SK-N-SH (cell line): ENCODE measurements around the gene CHPF2. TPM values are rescaled to one million over a fixed set of nuclear protein-coding genes. Genes with fewer than 3 reads are reported as not detected.

Experiments used
- CTCF ChIA-PET: fragments of 300-600, 350-600 bp; formaldehyde crosslinking; extraction: SDS; loops from one replicate; lab custom pipeline; 2021; lab: Yijun Ruan, JAX
- POLR2A ChIA-PET: fragments of 350-600 bp; sonication (Branson Sonifier 250); formaldehyde crosslinking; extraction: SDS; loops from one replicate; lab custom pipeline; 2020; ENCODE audit warnings: antibody characterized with exemption, inconsistent platforms; lab: Yijun Ruan, JAX
- DNase-seq: peaks from one replicate; pipeline ENCODE4 v3.0.0; 2012
- H2AFZ ChIP-seq: fragments of 200-600 bp; sonication (generic); 2 replicates; pipeline ENCODE4 v1.8.1; 2016; ENCODE audit warnings: antibody characterized with exemption, mild to moderate bottlenecking, low read depth
- H3F3A ChIP-seq: fragments of 200-600 bp; sonication (generic); replicated peaks from 2 replicates; pipeline ENCODE3; 2016; ENCODE audit warnings: antibody characterized with exemption, mild to moderate bottlenecking; ENCODE audit not compliant: insufficient read depth
- H3K27ac ChIP-seq, 2 experiments: fragments of 200-500 bp in 1 of 2; fragments of 200-600 bp in 1 of 2; sonication (Bioruptor generic) in 1 of 2; sonication (generic), shearing (Covaris generic) in 1 of 2; 2 replicates each; pipeline versions ENCODE4 v1.5.1 to v1.6.1; 2014 to 2016; ENCODE audit warnings: low read depth in 2 of 2, inconsistent platforms in 1 of 2, low read length in 1 of 2, mild to moderate bottlenecking in 1 of 2, mixed read lengths in 1 of 2
- H3K27me3 ChIP-seq: fragments of 200-600 bp; sonication (generic), shearing (Covaris generic); 2 replicates; pipeline ENCODE4 v1.6.1; 2016; ENCODE audit warnings: mixed run types; ENCODE audit not compliant: insufficient read depth
- H3K36me3 ChIP-seq, 2 experiments: fragments of 200-500 bp in 1 of 2; fragments of 200-600 bp in 1 of 2; sonication (Bioruptor generic) in 1 of 2; sonication (generic) in 1 of 2; replicated peaks in 1 of 2; 2 replicates each; pipeline versions ENCODE3 to v1.5.1; 2014 to 2016; ENCODE audit warnings: low read length in 1 of 2, mild to moderate bottlenecking in 1 of 2; ENCODE audit not compliant: insufficient read depth in 2 of 2, control insufficient read depth in 1 of 2
- H3K4me1 ChIP-seq, 2 experiments: fragments of 200-500 bp in 1 of 2; fragments of 200-600 bp in 1 of 2; sonication (Bioruptor generic) in 1 of 2; sonication (generic), shearing (Covaris generic) in 1 of 2; 2 replicates each; pipeline versions ENCODE4 v1.5.1 to v1.6.1; 2014 to 2016; ENCODE audit warnings: low read depth in 1 of 2, low read length in 1 of 2, mixed run types in 1 of 2; ENCODE audit not compliant: insufficient read depth in 2 of 2, control insufficient read depth in 1 of 2
- H3K4me2 ChIP-seq: fragments of 200-600 bp; sonication (generic), shearing (Covaris generic); 2 replicates; pipeline ENCODE4 v1.6.1; 2017; ENCODE audit warnings: mixed run types
- H3K4me3 ChIP-seq, 2 experiments: fragments of 200-500 bp in 1 of 2; fragments of 200-600 bp in 1 of 2; sonication (Bioruptor generic) in 1 of 2; sonication (generic), shearing (Covaris generic) in 1 of 2; 2 replicates each; pipeline versions ENCODE4 v1.5.1 to v1.8.1; 2014 to 2016; ENCODE audit warnings: low read depth in 2 of 2, inconsistent platforms in 1 of 2, low read length in 1 of 2, mild to moderate bottlenecking in 1 of 2, mixed read lengths in 1 of 2, moderate library complexity in 1 of 2
- H3K79me2 ChIP-seq: fragments of 200-600 bp; sonication (generic); 2 replicates; pipeline ENCODE4 v1.8.1; 2017; ENCODE audit warnings: mild to moderate bottlenecking; ENCODE audit not compliant: insufficient read depth
- H3K9ac ChIP-seq: fragments of 200-600 bp; sonication (generic); 2 replicates; pipeline ENCODE4 v1.6.1; 2017; ENCODE audit warnings: mixed run types
- H3K9me2 ChIP-seq: fragments of 200-600 bp; sonication (generic); 2 replicates; pipeline ENCODE4 v1.6.1; 2017; ENCODE audit warnings: mixed run types
- H3K9me3 ChIP-seq: fragments of 200-600 bp; sonication (generic); 2 replicates; pipeline ENCODE4 v1.6.1; 2017; ENCODE audit warnings: mixed run types, mild to moderate bottlenecking, moderate library complexity
- H4K20me1 ChIP-seq: fragments of 200-600 bp; sonication (generic); 2 replicates; pipeline ENCODE4 v1.6.1; 2017; ENCODE audit warnings: mild to moderate bottlenecking, mixed run types; ENCODE audit not compliant: insufficient read depth
- CTCF ChIP-seq: fragments of 200-600 bp; sonication (generic); IDR thresholded peaks from 2 replicates; pipeline ENCODE4 v1.6.1; 2017; ENCODE audit warnings: antibody characterized with exemption, mild to moderate bottlenecking, moderate library complexity
- ELF1 ChIP-seq: IDR thresholded peaks from 2 replicates; pipeline ENCODE4 v1.4.0; 2012
- EZH2phosphoT487 ChIP-seq: fragments of 200-600 bp; sonication (generic); IDR thresholded peaks from 2 replicates; pipeline ENCODE4 v1.6.1; 2017; ENCODE audit warnings: low read depth, mixed run types, mild to moderate bottlenecking, antibody characterized with exemption, moderate library complexity, borderline replicate concordance
- FOSL2 ChIP-seq: IDR thresholded peaks from 2 replicates; pipeline ENCODE4 v1.4.0; 2012; ENCODE audit warnings: low read depth, mild to moderate bottlenecking, moderate library complexity, borderline replicate concordance
- FOXM1 ChIP-seq: IDR thresholded peaks from 2 replicates; pipeline ENCODE4 v1.4.0; 2012; ENCODE audit warnings: low read depth, mild to moderate bottlenecking
- GABPA ChIP-seq: IDR thresholded peaks from 2 replicates; pipeline ENCODE4 v1.4.0; 2012; ENCODE audit warnings: low read depth, mild to moderate bottlenecking
- GATA2 ChIP-seq: sonication (generic); formaldehyde crosslinking; IDR thresholded peaks from 2 replicates; pipeline ENCODE4 v1.5.0; 2020; ENCODE audit warnings: mild to moderate bottlenecking, missing genetic modification reagents
- RCOR1 ChIP-seq: fragments of 150-350 bp; IDR thresholded peaks from 2 replicates; pipeline ENCODE4 v1.6.1; 2017; ENCODE audit warnings: antibody characterized with exemption, low read length
- SIN3A ChIP-seq: IDR thresholded peaks from 2 replicates; pipeline ENCODE4 v1.6.1; 2012; ENCODE audit warnings: low read depth, mild to moderate bottlenecking, low read length, moderate library complexity, borderline replicate concordance
- SMC3 ChIP-seq: IDR thresholded peaks from 2 replicates; pipeline ENCODE4 v1.6.1; 2012; ENCODE audit warnings: low read depth, low read length, improper control_type of control experiment
- TAF1 ChIP-seq: IDR thresholded peaks from 2 replicates; pipeline ENCODE4 v1.6.1; 2012; ENCODE audit warnings: low read depth, mild to moderate bottlenecking, low read length, moderate library complexity, borderline replicate concordance
- TEAD4 ChIP-seq: IDR thresholded peaks from 2 replicates; pipeline ENCODE4 v1.4.0; 2012; ENCODE audit warnings: mild to moderate bottlenecking, borderline replicate concordance; ENCODE audit not compliant: insufficient read depth
- USF1 ChIP-seq: IDR thresholded peaks from 2 replicates; pipeline ENCODE4 v1.4.0; 2012; ENCODE audit warnings: low read depth, borderline replicate concordance
- WGBS: methylation state at CpG from one replicate; pipeline ENCODE4 v1.1.6; 2017; ENCODE audit warnings: low lambda C conversion rate; 5-methylcytosine and 5-hydroxymethylcytosine counted together
- polyA plus RNA-seq, 3 experiments: library from polyadenylated mRNA; depleted of rRNA; stranded (reverse); fragments of >200 nt; gene quantifications; 2 replicates each; pipeline ENCODE4 v1.2.3, GENCODE V29; 2012
- TF ChIP-seq, protein P1 (sequence below): IDR thresholded peaks from 2 replicates; pipeline ENCODE4; 2012

The CHPF2 gene
- polyA plus RNA-seq, 1 of the 3 experiments (the other 2 are of a cell fraction), result 68.6 TPM

DNA sequence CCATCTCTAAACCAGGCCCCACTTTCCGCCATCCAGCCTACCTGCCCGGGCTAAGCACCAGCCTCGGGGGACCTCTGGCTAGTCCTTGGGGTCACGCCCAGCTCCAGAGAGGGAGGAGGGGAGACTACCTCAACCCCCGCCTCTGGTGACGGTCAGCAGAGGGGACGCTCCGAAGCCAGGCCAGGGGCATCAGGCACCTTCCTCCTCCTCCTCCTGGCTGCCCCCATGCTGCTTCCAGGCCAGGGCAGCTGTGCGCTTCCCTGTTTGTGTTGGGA is 20.2 kb downstream of the CHPF2 start:
- Histone ChIP-seq H3K27me3 (no peaks in the 10 kb centered on the region), H3K27ac (peak overlapping the region; percentile 76 to 81)

GRCh38 chr7:151252961-151253711 is 20.9 kb downstream of the CHPF2 start:
- peak overlapping the region in 1 of 2 experiments; percentile 87; a peak in 1 of 4 replicates for H3K4me3 ChIP-seq

More for the DNA sequence above, 20.2 kb downstream of the CHPF2 start:
- peak overlapping the region; percentile 83 for H3K4me2 ChIP-seq
- 70% methylated on average over 6 of the region's 9 CpGs for WGBS
- no peak for TF ChIP-seq GATA2 (CRISPR knock-in tag)
- TF ChIP-seq ELF1, result no peak
- no peak for TF ChIP-seq CTCF
- no peak for TF ChIP-seq SIN3A
- H3F3A ChIP-seq, result peaks cover 12% of the 10 kb centered on the region
- H4K20me1 ChIP-seq, result no peaks in the 10 kb centered on the region
- CTCF ChIA-PET, result interaction anchor here (0.6 to 3.0 kb wide), 12 partner anchors 9 to 165 kb away, joined by 3 to 22 read pairs (median 6); partner anchors contain the start of gene ABCF2
- peak; percentile 69 for DNase-seq
- no peaks in the 10 kb centered on the region for H3K9me3 ChIP-seq
- peaks cover 4% of the 10 kb centered on the region; the same call in 1 of the 2 replicates for H3K79me2 ChIP-seq
- H3K4me1 ChIP-seq, result peaks cover 24 to 40% of the 10 kb centered on the region in 2 experiments; a peak in 3 of 4 replicates
- peak overlapping the region; percentile 56 to 87 for H3K4me3 ChIP-seq
- peak overlapping the region; percentile 90 for H2AFZ ChIP-seq
- no peaks in the 10 kb centered on the region for H3K9me2 ChIP-seq
- H3K9ac ChIP-seq, result peak overlapping the region; percentile 83
- POLR2A ChIA-PET, result interaction anchor here (0.6 to 2.0 kb wide), 9 partner anchors 8 to 512 kb away, joined by 3 to 9 read pairs (median 7); partner anchors contain the start of genes ABCF2 and CHPF2
- no peaks in the 10 kb centered on the region for H3K36me3 ChIP-seq

More at GRCh38 chr7:151252961-151253711, 20.9 kb downstream of the CHPF2 start:
- no peaks in the 10 kb centered on the region for H3K9me2 ChIP-seq
- H3F3A ChIP-seq, result peaks cover 12% of the 10 kb centered on the region
- no peak overlapping the region; the same call in 1 of the 2 replicates for H2AFZ ChIP-seq
- CTCF ChIA-PET, result interaction anchor here (1.1 to 2.4 kb wide), 7 partner anchors 10 to 165 kb away, joined by 4 to 22 read pairs (median 6); no protein-coding TSS in a partner anchor
- DNase-seq, result no peak
- peak overlapping the region in 1 of 2 experiments; percentile 76; a peak in 1 of 4 replicates for H3K27ac ChIP-seq
- no peaks in the 10 kb centered on the region for H4K20me1 ChIP-seq
- POLR2A ChIA-PET, result interaction anchor here (0.6 to 2.0 kb wide), 5 partner anchors 8 to 24 kb away, joined by 3 to 9 read pairs (median 8); partner anchors contain the start of gene CHPF2
- no peaks in the 10 kb centered on the region for H3K36me3 ChIP-seq
- H3K9me3 ChIP-seq, result no peaks in the 10 kb centered on the region
- H3K9ac ChIP-seq, result peak overlapping the region; percentile 83; the same call in 1 of the 2 replicates
- WGBS, result 97% methylated on average over 16 of the region's 17 CpGs
- TF ChIP-seq RCOR1 (no peak), EZH2phosphoT487 (no peak), FOSL2 (no peak), USF1 (no peak), TAF1 (no peak), SMC3 (no peak), SIN3A (no peak), GABPA (no peak), FOXM1 (no peak), TEAD4 (no peak)
- TF ChIP-seq, protein P1, sequence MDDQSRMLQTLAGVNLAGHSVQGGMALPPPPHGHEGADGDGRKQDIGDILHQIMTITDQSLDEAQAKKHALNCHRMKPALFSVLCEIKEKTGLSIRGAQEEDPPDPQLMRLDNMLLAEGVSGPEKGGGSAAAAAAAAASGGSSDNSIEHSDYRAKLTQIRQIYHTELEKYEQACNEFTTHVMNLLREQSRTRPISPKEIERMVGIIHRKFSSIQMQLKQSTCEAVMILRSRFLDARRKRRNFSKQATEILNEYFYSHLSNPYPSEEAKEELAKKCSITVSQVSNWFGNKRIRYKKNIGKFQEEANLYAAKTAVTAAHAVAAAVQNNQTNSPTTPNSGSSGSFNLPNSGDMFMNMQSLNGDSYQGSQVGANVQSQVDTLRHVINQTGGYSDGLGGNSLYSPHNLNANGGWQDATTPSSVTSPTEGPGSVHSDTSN, result no peak
- H3K79me2 ChIP-seq, result no peaks in the 10 kb centered on the region; the same call in 1 of the 2 replicates
- peak overlapping the region; percentile 83 for H3K4me2 ChIP-seq
- H3K27me3 ChIP-seq, result no peaks in the 10 kb centered on the region
- H3K4me1 ChIP-seq, result peaks cover 21 to 33% of the 10 kb centered on the region in 2 experiments; a peak in 3 of 4 replicates
